ENCODE measurements around the gene AP3B2.

AP3B2 gene

GRCh38 chr15:82692171-82692570, 17.5 kb downstream of the AP3B2 start:
- Histone ChIP-seq H3K27me3 (ENCODE audit: control insufficient read depth, insufficient read depth, low read length) (no peaks in the 10 kb centered on the region), H3K4me3 (ENCODE audit: low read length) (no peak overlapping the region), H3K9me3 (ENCODE audit: control insufficient read depth, low read depth, low read length) (no peaks in the 10 kb centered on the region), H3K9ac (ENCODE audit: low read length) (no peak overlapping the region), H3K36me3 (ENCODE audit: control insufficient read depth, low read depth, low read length) (no peaks in the 10 kb centered on the region), H3K27ac (ENCODE audit: low read length) (no peak overlapping the region), H3K4me1 (ENCODE audit: control insufficient read depth, low read depth, low read length) (no peaks in the 10 kb centered on the region)

- H3K9me3 ChIP-seq (ENCODE audit: control insufficient read depth, low read depth, low read length): no peaks in the 10 kb centered on the region
- H3K27me3 ChIP-seq (ENCODE audit: control insufficient read depth, insufficient read depth, low read length): no peaks in the 10 kb centered on the region
- no peaks in the 10 kb centered on the region for H3K4me1 ChIP-seq (ENCODE audit: control insufficient read depth, low read depth, low read length)
- no peaks in the 10 kb centered on the region for H3K36me3 ChIP-seq (ENCODE audit: control insufficient read depth, low read depth, low read length)
- H3K27ac ChIP-seq (ENCODE audit: low read length): no peak overlapping the region
- no peak overlapping the region for H3K9ac ChIP-seq (ENCODE audit: low read length)
- no peak overlapping the region for H3K4me3 ChIP-seq (ENCODE audit: low read length)
Observed at GRCh38 chr15:82689147-82689546, 20.5 kb downstream of the AP3B2 start.

GRCh38 chr15:82688691-82689090, 21.0 kb downstream of the AP3B2 start:
- Histone ChIP-seq H3K27me3 (ENCODE audit: control insufficient read depth, insufficient read depth, low read length) (no peaks in the 10 kb centered on the region), H3K36me3 (ENCODE audit: control insufficient read depth, low read depth, low read length) (no peaks in the 10 kb centered on the region), H3K4me1 (ENCODE audit: control insufficient read depth, low read depth, low read length) (no peaks in the 10 kb centered on the region), H3K4me3 (ENCODE audit: low read length) (no peak overlapping the region), H3K9ac (ENCODE audit: low read length) (no peak overlapping the region), H3K27ac (ENCODE audit: low read length) (no peak overlapping the region), H3K9me3 (ENCODE audit: control insufficient read depth, low read depth, low read length) (no peaks in the 10 kb centered on the region)

- no peaks in the 10 kb centered on the region for H3K9me3 ChIP-seq (ENCODE audit: control insufficient read depth, low read depth, low read length)
- H3K27me3 ChIP-seq (ENCODE audit: control insufficient read depth, insufficient read depth, low read length): peaks cover 22% of the 10 kb centered on the region
- H3K36me3 ChIP-seq (ENCODE audit: control insufficient read depth, low read depth, low read length): no peaks in the 10 kb centered on the region
- peak overlapping the region; percentile 69 for H3K9ac ChIP-seq (ENCODE audit: low read length)
- H3K27ac ChIP-seq (ENCODE audit: low read length): no peak overlapping the region
- peaks cover 3% of the 10 kb centered on the region for H3K4me1 ChIP-seq (ENCODE audit: control insufficient read depth, low read depth, low read length)
- peak overlapping the region; percentile 71 for H3K4me3 ChIP-seq (ENCODE audit: low read length)
Observed at GRCh38 chr15:82681371-82681770, 28.3 kb downstream of the AP3B2 start.

- H3K4me3 ChIP-seq (ENCODE audit: low read length): peak overlapping the region; percentile 71
Observed at GRCh38 chr15:82680200-82681102, 29.2 kb downstream of the AP3B2 start.

GRCh38 chr15:82679626-82680199, 30.0 kb downstream of the AP3B2 start:
- Histone ChIP-seq H3K4me3 (ENCODE audit: low read length) (peak overlapping the region; percentile 71), H3K9ac (ENCODE audit: low read length) (no peak overlapping the region), H3K4me1 (ENCODE audit: control insufficient read depth, low read depth, low read length) (peaks cover 3% of the 10 kb centered on the region), H3K36me3 (ENCODE audit: control insufficient read depth, low read depth, low read length) (no peaks in the 10 kb centered on the region), H3K9me3 (ENCODE audit: control insufficient read depth, low read depth, low read length) (no peaks in the 10 kb centered on the region), H3K27ac (ENCODE audit: low read length) (no peak overlapping the region), H3K27me3 (ENCODE audit: control insufficient read depth, insufficient read depth, low read length) (peaks cover 22% of the 10 kb centered on the region)

More at GRCh38 chr15:82680200-82681102, 29.2 kb downstream of the AP3B2 start:
- Histone ChIP-seq H3K36me3 (ENCODE audit: control insufficient read depth, low read depth, low read length) (no peaks in the 10 kb centered on the region), H3K27ac (ENCODE audit: low read length) (no peak overlapping the region), H3K4me1 (ENCODE audit: control insufficient read depth, low read depth, low read length) (peaks cover 3% of the 10 kb centered on the region), H3K9me3 (ENCODE audit: control insufficient read depth, low read depth, low read length) (no peaks in the 10 kb centered on the region), H3K9ac (ENCODE audit: low read length) (peak overlapping the region; percentile 69), H3K27me3 (ENCODE audit: control insufficient read depth, insufficient read depth, low read length) (peaks cover 22% of the 10 kb centered on the region)

- Histone ChIP-seq H3K4me3 (ENCODE audit: low read length) (no peak overlapping the region), H3K9ac (ENCODE audit: low read length) (no peak overlapping the region), H3K9me3 (ENCODE audit: control insufficient read depth, low read depth, low read length) (no peaks in the 10 kb centered on the region), H3K27ac (ENCODE audit: low read length) (no peak overlapping the region), H3K36me3 (ENCODE audit: control insufficient read depth, low read depth, low read length) (no peaks in the 10 kb centered on the region), H3K27me3 (ENCODE audit: control insufficient read depth, insufficient read depth, low read length) (peaks cover 22% of the 10 kb centered on the region), H3K4me1 (ENCODE audit: control insufficient read depth, low read depth, low read length) (peaks cover 3% of the 10 kb centered on the region)
Observed at GRCh38 chr15:82677720-82678323, 31.9 kb downstream of the AP3B2 start.

GRCh38 chr15:82674873-82675272, 34.8 kb downstream of the AP3B2 start:
- Histone ChIP-seq H3K9ac (ENCODE audit: low read length) (no peak overlapping the region), H3K4me1 (ENCODE audit: control insufficient read depth, low read depth, low read length) (no peaks in the 10 kb centered on the region), H3K27ac (ENCODE audit: low read length) (no peak overlapping the region), H3K36me3 (ENCODE audit: control insufficient read depth, low read depth, low read length) (no peaks in the 10 kb centered on the region), H3K9me3 (ENCODE audit: control insufficient read depth, low read depth, low read length) (no peaks in the 10 kb centered on the region), H3K4me3 (ENCODE audit: low read length) (no peak overlapping the region), H3K27me3 (ENCODE audit: control insufficient read depth, insufficient read depth, low read length) (peaks cover 8% of the 10 kb centered on the region)

GRCh38 chr15:82670699-82671098, 39.0 kb downstream of the AP3B2 start:
- Histone ChIP-seq H3K36me3 (ENCODE audit: control insufficient read depth, low read depth, low read length) (no peaks in the 10 kb centered on the region), H3K27ac (ENCODE audit: low read length) (no peak overlapping the region), H3K27me3 (ENCODE audit: control insufficient read depth, insufficient read depth, low read length) (no peaks in the 10 kb centered on the region), H3K9me3 (ENCODE audit: control insufficient read depth, low read depth, low read length) (no peaks in the 10 kb centered on the region), H3K4me1 (ENCODE audit: control insufficient read depth, low read depth, low read length) (no peaks in the 10 kb centered on the region), H3K9ac (ENCODE audit: low read length) (no peak overlapping the region), H3K4me3 (ENCODE audit: low read length) (no peak overlapping the region)

- Histone ChIP-seq H3K27me3 (ENCODE audit: control insufficient read depth, insufficient read depth, low read length) (no peaks in the 10 kb centered on the region), H3K4me1 (ENCODE audit: control insufficient read depth, low read depth, low read length) (no peaks in the 10 kb centered on the region), H3K9ac (ENCODE audit: low read length) (no peak overlapping the region), H3K4me3 (ENCODE audit: low read length) (no peak overlapping the region), H3K27ac (ENCODE audit: low read length) (no peak overlapping the region), H3K36me3 (ENCODE audit: control insufficient read depth, low read depth, low read length) (no peaks in the 10 kb centered on the region), H3K9me3 (ENCODE audit: control insufficient read depth, low read depth, low read length) (no peaks in the 10 kb centered on the region)
Observed at GRCh38 chr15:82666606-82667005, 43.1 kb downstream of the AP3B2 start.

- H3K27me3 ChIP-seq (ENCODE audit: control insufficient read depth, insufficient read depth, low read length): no peaks in the 10 kb centered on the region
- H3K4me3 ChIP-seq (ENCODE audit: low read length): no peak overlapping the region
- no peak overlapping the region for H3K27ac ChIP-seq (ENCODE audit: low read length)
- H3K4me1 ChIP-seq (ENCODE audit: control insufficient read depth, low read depth, low read length): no peaks in the 10 kb centered on the region
- no peak overlapping the region for H3K9ac ChIP-seq (ENCODE audit: low read length)
- no peaks in the 10 kb centered on the region for H3K9me3 ChIP-seq (ENCODE audit: control insufficient read depth, low read depth, low read length)
- no peaks in the 10 kb centered on the region for H3K36me3 ChIP-seq (ENCODE audit: control insufficient read depth, low read depth, low read length)
Observed at GRCh38 chr15:82664021-82664420, 45.7 kb downstream of the AP3B2 start.
